ENCODE data around the gene LDLRAD4. TPM values are rescaled to one million over a fixed set of nuclear protein-coding genes. Genes with fewer than 3 reads are reported as not detected.

LDLRAD4 gene
- total RNA-seq, 4 donors from 2014 or later, result 20.4 to 40.4 (median 35.3) TPM

DNA sequence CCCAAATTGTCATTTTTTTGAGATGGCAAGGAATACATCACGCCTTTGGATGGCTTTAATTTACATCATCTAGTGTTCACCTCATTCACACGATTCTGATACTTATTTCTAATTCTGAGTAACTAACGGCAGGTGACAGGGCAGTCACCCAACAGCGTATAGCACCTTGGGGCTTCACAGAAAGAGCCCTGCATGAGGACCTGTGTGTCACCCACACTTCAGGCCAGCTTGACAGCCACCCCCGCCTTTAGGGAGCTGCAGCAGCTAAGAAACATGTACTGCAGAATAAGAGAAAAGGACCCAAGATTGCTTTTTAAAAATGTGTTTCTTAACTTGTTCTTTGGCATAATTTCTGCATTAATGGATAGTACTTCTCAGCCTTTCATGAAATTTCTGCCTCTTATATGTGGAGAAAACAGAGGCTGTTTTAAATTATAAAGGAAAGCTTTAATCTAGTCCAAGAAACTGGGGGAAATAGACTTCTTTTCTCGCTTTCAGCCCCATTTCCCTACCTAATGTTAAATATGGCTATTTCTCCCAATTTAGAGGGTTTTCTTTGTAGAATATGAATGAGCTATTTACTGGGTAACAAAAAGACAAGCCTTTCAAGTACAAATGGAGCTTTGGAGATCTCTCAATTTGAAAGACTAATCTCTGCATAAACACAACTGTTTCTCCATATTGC is 245.1 kb downstream of the LDLRAD4 start:
- 83% methylated on average over 6 of the region's 6 CpGs for WGBS
- H3K4me3 ChIP-seq, result no peak overlapping the region
- H3K9me3 ChIP-seq, result no peaks in the 10 kb centered on the region
- TF ChIP-seq EP300 (IDR thresholded peaks at IDR 0.05) (no peak), POLR2A (IDR thresholded peaks at IDR 0.05; ENCODE audit: low read depth) (no peak), POLR2AphosphoS5 (IDR thresholded peaks at IDR 0.05) (no peak)
- TF ChIP-seq, protein P1, sequence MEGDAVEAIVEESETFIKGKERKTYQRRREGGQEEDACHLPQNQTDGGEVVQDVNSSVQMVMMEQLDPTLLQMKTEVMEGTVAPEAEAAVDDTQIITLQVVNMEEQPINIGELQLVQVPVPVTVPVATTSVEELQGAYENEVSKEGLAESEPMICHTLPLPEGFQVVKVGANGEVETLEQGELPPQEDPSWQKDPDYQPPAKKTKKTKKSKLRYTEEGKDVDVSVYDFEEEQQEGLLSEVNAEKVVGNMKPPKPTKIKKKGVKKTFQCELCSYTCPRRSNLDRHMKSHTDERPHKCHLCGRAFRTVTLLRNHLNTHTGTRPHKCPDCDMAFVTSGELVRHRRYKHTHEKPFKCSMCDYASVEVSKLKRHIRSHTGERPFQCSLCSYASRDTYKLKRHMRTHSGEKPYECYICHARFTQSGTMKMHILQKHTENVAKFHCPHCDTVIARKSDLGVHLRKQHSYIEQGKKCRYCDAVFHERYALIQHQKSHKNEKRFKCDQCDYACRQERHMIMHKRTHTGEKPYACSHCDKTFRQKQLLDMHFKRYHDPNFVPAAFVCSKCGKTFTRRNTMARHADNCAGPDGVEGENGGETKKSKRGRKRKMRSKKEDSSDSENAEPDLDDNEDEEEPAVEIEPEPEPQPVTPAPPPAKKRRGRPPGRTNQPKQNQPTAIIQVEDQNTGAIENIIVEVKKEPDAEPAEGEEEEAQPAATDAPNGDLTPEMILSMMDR (IDR thresholded peaks at IDR 0.05), result no peak
- intact Hi-C loops (cut with DNase I), result no loop called here
- H3K27me3 ChIP-seq, result no peaks in the 10 kb centered on the region
- no peak overlapping the region for H3K27ac ChIP-seq (replicated peaks in 1 of 4)
- no peak for DNase-seq (ENCODE audit: extremely low spot score)
- H3K4me1 ChIP-seq, result peaks cover 11 to 25% (median 15%) of the 10 kb centered on the region in 4 donors
- H3K36me3 ChIP-seq, result no peaks in the 10 kb centered on the region

DNA sequence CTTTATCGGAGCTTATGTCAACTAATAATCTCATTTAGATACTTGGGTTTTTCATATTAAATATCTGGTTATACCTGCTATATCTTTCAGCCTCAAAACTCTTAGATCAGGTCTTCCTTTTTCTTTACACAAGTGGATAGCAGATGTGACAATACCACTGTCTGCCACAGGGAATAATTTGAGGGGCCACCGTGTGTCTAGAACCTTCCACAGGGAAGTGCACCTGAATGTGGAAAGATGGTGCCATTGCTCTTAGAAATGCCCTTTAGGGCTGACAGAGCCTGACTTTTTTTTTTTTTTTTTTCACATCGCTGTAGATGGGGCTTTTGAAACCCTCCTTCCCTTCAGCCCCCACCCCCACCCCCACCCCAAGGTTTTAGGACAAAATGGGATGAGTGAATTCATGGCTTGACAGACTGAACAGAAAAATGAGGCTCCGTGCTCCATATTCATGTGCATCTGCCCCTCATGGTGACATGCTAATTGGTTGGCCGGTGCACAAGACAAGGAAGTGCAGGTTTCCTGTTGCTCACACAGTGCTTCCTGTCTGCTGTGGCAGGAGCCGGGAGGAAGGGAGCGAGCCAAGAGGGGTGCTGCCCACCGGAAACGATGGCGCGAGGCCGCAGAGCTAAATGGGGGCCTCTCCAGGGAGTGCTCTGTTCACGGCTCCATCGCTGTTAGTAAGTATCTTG is 246.0 kb downstream of the LDLRAD4 start:
- Histone ChIP-seq H3K36me3 (no peaks in the 10 kb centered on the region), H3K9me3 (no peaks in the 10 kb centered on the region), H3K27ac (replicated peaks in 1 of 4) (peak overlapping the region; percentile 3 to 32 (median 20)), H3K4me1 (peaks cover 11 to 25% (median 15%) of the 10 kb centered on the region in 4 donors), H3K4me3 (peak overlapping the region in 1 of 4 donors; percentile 37), H3K27me3 (no peaks in the 10 kb centered on the region)
- no peak for DNase-seq (ENCODE audit: extremely low spot score)
- 50% methylated on average over 14 of the region's 14 CpGs for WGBS
- TF ChIP-seq EP300 (IDR thresholded peaks at IDR 0.05) (no peak), POLR2A (IDR thresholded peaks at IDR 0.05; ENCODE audit: low read depth) (no peak), POLR2AphosphoS5 (IDR thresholded peaks at IDR 0.05) (peak; percentile 34 to 36)
- TF ChIP-seq, protein P1 (IDR thresholded peaks at IDR 0.05), result no peak
- intact Hi-C loops (cut with DNase I), result no loop called here

DNA sequence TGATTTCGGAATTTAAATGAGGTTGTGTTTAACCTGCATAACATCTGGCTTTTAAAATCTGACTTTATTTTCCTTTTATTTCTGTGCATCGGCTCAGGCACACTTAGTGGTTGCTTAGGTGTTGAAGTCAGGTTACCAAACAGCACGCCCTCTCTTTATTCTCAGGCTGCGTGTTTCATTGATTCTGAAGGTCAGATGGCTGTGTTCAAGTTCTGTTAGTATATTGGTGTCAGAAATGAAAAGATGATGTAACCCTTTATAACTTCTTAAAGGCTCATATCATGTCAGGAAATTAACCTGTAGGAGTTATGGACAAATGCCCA is 246.5 kb downstream of the LDLRAD4 start:
- Histone ChIP-seq H3K27ac (replicated peaks in 1 of 4) (peak overlapping the region; percentile 3 to 32 (median 20)), H3K4me1 (peaks cover 11 to 25% (median 15%) of the 10 kb centered on the region in 4 donors), H3K4me3 (peak overlapping the region in 1 of 4 donors; percentile 37), H3K27me3 (no peaks in the 10 kb centered on the region), H3K36me3 (no peaks in the 10 kb centered on the region), H3K9me3 (no peaks in the 10 kb centered on the region)
- 64% methylated on average over 4 of the region's 4 CpGs for WGBS
- no peak for DNase-seq (ENCODE audit: extremely low spot score)
- TF ChIP-seq POLR2A (IDR thresholded peaks at IDR 0.05; ENCODE audit: low read depth), result no peak
- TF ChIP-seq EP300 (IDR thresholded peaks at IDR 0.05), result no peak
- TF ChIP-seq, protein P1 (IDR thresholded peaks at IDR 0.05), result no peak
- no peak for TF ChIP-seq POLR2AphosphoS5 (IDR thresholded peaks at IDR 0.05)
- intact Hi-C loops (cut with DNase I), result no loop called here

DNA sequence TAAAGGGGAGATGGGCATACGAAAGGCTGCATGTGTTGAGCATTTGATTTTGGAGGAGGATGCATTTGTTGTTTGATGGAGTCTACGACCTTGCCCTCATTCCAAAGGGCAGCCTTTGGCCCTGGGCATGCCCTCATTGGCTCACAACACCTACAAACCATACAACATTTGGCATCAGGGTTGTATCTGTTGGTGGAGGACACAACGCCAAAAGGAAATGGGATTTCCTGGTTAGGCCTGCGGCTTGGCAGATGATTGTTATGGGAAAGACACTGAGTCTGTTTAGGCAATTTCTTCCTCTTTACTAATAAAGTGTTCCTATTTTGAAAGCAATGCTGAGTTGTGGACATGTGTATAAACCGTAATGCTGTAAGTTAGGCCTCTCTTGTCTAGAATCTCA is 246.9 kb downstream of the LDLRAD4 start:
- TF ChIP-seq POLR2AphosphoS5 (IDR thresholded peaks at IDR 0.05) (peak in 1 of 2 donors; percentile 39), EP300 (IDR thresholded peaks at IDR 0.05) (no peak)
- DNase-seq (ENCODE audit: extremely low spot score), result no peak
- WGBS, result 75% methylated on average over 5 of the region's 5 CpGs
- no peaks in the 10 kb centered on the region for H3K9me3 ChIP-seq
- intact Hi-C loops (cut with DNase I), result no loop called here
- peak overlapping the region; percentile 13 to 34 (median 29) for H3K27ac ChIP-seq (replicated peaks in 1 of 4)
- H3K36me3 ChIP-seq, result no peaks in the 10 kb centered on the region
- H3K27me3 ChIP-seq, result no peaks in the 10 kb centered on the region
- H3K4me1 ChIP-seq, result peaks cover 11 to 26% (median 15%) of the 10 kb centered on the region in 4 donors
- H3K4me3 ChIP-seq, result peak overlapping the region in 1 of 4 donors; percentile 37

DNA sequence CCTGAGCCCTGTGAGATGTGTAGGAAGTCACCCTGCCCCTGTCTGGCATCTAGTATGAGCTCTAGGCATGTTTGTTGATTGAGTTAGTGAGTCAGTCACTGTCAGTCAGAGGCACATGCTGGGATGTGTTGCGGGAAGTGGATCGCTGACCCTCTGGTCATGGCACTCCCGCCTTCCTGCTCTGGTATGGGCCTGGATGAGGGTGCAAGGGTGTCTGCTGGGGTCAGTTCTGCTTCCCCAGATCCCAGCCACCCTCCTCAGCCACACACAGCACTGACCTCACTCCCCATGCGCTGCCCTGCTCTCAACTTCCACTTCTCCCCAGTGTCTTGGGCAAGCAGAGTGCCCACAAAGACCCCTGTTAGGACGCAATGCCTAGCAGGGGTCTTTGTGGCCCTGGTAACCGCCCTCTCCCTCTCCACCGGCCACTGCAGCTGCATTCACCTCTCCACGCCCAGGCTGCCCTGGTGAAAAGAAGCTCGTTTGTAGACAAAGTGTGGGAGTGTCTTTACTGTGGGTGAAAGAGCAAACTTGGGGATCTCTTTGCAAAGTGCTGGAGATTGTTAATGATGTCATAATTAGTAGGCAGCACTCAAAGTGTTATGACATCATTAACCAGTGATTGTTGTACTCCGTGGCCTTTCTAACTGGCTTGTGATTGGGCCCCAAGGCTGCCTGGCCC is 252.1 kb downstream of the LDLRAD4 start:
- no peak for DNase-seq (ENCODE audit: extremely low spot score)
- peaks cover 21 to 28% (median 25%) of the 10 kb centered on the region in 4 donors for H3K4me1 ChIP-seq
- no peaks in the 10 kb centered on the region for H3K36me3 ChIP-seq
- H3K27ac ChIP-seq (replicated peaks in 1 of 4), result no peak overlapping the region
- no peaks in the 10 kb centered on the region for H3K9me3 ChIP-seq
- no peaks in the 10 kb centered on the region for H3K27me3 ChIP-seq
- 79% methylated on average over 9 of the region's 10 CpGs for WGBS
- intact Hi-C loops (cut with DNase I), result no loop called here
- no peak for TF ChIP-seq POLR2AphosphoS5 (IDR thresholded peaks at IDR 0.05)
- no peak for TF ChIP-seq POLR2A (IDR thresholded peaks at IDR 0.05; ENCODE audit: low read depth)
- no peak for TF ChIP-seq EP300 (IDR thresholded peaks at IDR 0.05)
- TF ChIP-seq, protein P1 (IDR thresholded peaks at IDR 0.05), result no peak
- H3K4me3 ChIP-seq, result no peak overlapping the region
